Activated naive CD8-positive, alpha-beta T cell treated with anti-CD3 and anti-CD28 coated beads, Interleukin-2, amount 50 U/mL, for 24 hours (primary cell): ENCODE data around the gene CCDC88C.

Source experiments
- ATAC-seq: fragments of 150-1000 bp; cut with Tn5 transposase; one replicate; pipeline ENCODE4 v1.10.0; 2021
- DNase-seq: peaks from one replicate; pipeline ENCODE4 v3.0.0; 2021
- H3K27ac Mint-ChIP-seq: one replicate; pipeline ENCODE4 v1.8.0; 2021; ENCODE audit warnings: mild to moderate bottlenecking, mixed read lengths
- H3K27me3 Mint-ChIP-seq: one replicate; pipeline ENCODE4 v1.8.0; 2021; ENCODE audit warnings: mixed read lengths
- H3K36me3 Mint-ChIP-seq: one replicate; pipeline ENCODE4 v1.8.0; 2021; ENCODE audit warnings: low read depth, mixed read lengths
- H3K4me1 Mint-ChIP-seq: one replicate; pipeline ENCODE4 v1.8.0; 2021; ENCODE audit warnings: mixed read lengths
- H3K4me3 Mint-ChIP-seq: one replicate; pipeline ENCODE4 v1.8.0; 2021; ENCODE audit warnings: mild to moderate bottlenecking, moderate library complexity, mixed read lengths
- H3K9me3 Mint-ChIP-seq: one replicate; pipeline ENCODE4 v1.8.0; 2021; ENCODE audit warnings: mixed read lengths

CCDC88C gene

GRCh38 chr14:91371990-91372375 is 45.6 kb downstream of the CCDC88C start:
- H3K27me3 Mint-ChIP-seq = no peaks in the 10 kb centered on the region
- H3K9me3 Mint-ChIP-seq = no peaks in the 10 kb centered on the region
- no peak for ATAC-seq
- peaks cover 99% of the 10 kb centered on the region for H3K4me1 Mint-ChIP-seq
- peaks cover 3% of the 10 kb centered on the region for H3K36me3 Mint-ChIP-seq
- H3K27ac Mint-ChIP-seq = peak overlapping the region; percentile 74
- peak overlapping the region; percentile 29 for H3K4me3 Mint-ChIP-seq
- DNase-seq = no peak

GRCh38 chr14:91371011-91371989 is 46.3 kb downstream of the CCDC88C start:
- Mint-ChIP-seq H3K4me3 (peak overlapping the region; percentile 52), H3K27ac (peak overlapping the region; percentile 87), H3K4me1 (peaks cover 99% of the 10 kb centered on the region), H3K27me3 (no peaks in the 10 kb centered on the region), H3K9me3 (no peaks in the 10 kb centered on the region), H3K36me3 (peaks cover 3% of the 10 kb centered on the region)
- DNase-seq (no peak), ATAC-seq (no peak)

GRCh38 chr14:91369628-91370445 is 47.8 kb downstream of the CCDC88C start:
- peak overlapping the region; percentile 42 for H3K4me3 Mint-ChIP-seq
- DNase-seq (peak; percentile 60), ATAC-seq (peak; percentile 15)
- peaks cover 3% of the 10 kb centered on the region for H3K36me3 Mint-ChIP-seq
- H3K9me3 Mint-ChIP-seq = no peaks in the 10 kb centered on the region
- peak overlapping the region; percentile 87 for H3K27ac Mint-ChIP-seq
- H3K4me1 Mint-ChIP-seq = peaks cover 97% of the 10 kb centered on the region
- H3K27me3 Mint-ChIP-seq = no peaks in the 10 kb centered on the region

- H3K27me3 Mint-ChIP-seq = no peaks in the 10 kb centered on the region
- H3K4me3 Mint-ChIP-seq = no peak overlapping the region
- no peaks in the 10 kb centered on the region for H3K9me3 Mint-ChIP-seq
- H3K36me3 Mint-ChIP-seq = no peaks in the 10 kb centered on the region
- H3K4me1 Mint-ChIP-seq = peaks cover 97% of the 10 kb centered on the region
- DNase-seq = no peak
- no peak for ATAC-seq
- H3K27ac Mint-ChIP-seq = peak overlapping the region; percentile 40
Observed at GRCh38 chr14:91368776-91369416, 48.7 kb downstream of the CCDC88C start.

- Mint-ChIP-seq H3K27ac (peak overlapping the region; percentile 83), H3K27me3 (no peaks in the 10 kb centered on the region), H3K9me3 (no peaks in the 10 kb centered on the region), H3K4me3 (peak overlapping the region; percentile 71), H3K36me3 (no peaks in the 10 kb centered on the region), H3K4me1 (peaks cover 95% of the 10 kb centered on the region)
- peak; percentile 67 for DNase-seq
- ATAC-seq = peak; percentile 45
Observed at GRCh38 chr14:91367173-91368171, 50.1 kb downstream of the CCDC88C start.

- DNase-seq (peak; percentile 5), ATAC-seq (no peak)
- Mint-ChIP-seq H3K4me1 (peaks cover 95% of the 10 kb centered on the region), H3K9me3 (no peaks in the 10 kb centered on the region), H3K27ac (peak overlapping the region; percentile 83), H3K36me3 (no peaks in the 10 kb centered on the region), H3K27me3 (no peaks in the 10 kb centered on the region), H3K4me3 (peak overlapping the region; percentile 71)
Observed at GRCh38 chr14:91366749-91367148, 50.9 kb downstream of the CCDC88C start.

- Mint-ChIP-seq H3K27ac (peak overlapping the region; percentile 52), H3K4me3 (no peak overlapping the region), H3K27me3 (no peaks in the 10 kb centered on the region), H3K4me1 (peaks cover 92% of the 10 kb centered on the region), H3K36me3 (no peaks in the 10 kb centered on the region), H3K9me3 (no peaks in the 10 kb centered on the region)
- ATAC-seq = no peak
- DNase-seq = peak; percentile 2
Observed at GRCh38 chr14:91365552-91365951, 52.1 kb downstream of the CCDC88C start.

GRCh38 chr14:91364524-91365270 is 52.9 kb downstream of the CCDC88C start:
- Mint-ChIP-seq H3K36me3 (no peaks in the 10 kb centered on the region), H3K4me3 (no peak overlapping the region), H3K27ac (peak overlapping the region; percentile 45), H3K9me3 (no peaks in the 10 kb centered on the region), H3K4me1 (peaks cover 89% of the 10 kb centered on the region), H3K27me3 (no peaks in the 10 kb centered on the region)
- DNase-seq (peak; percentile 4), ATAC-seq (no peak)

GRCh38 chr14:91363776-91364523 is 53.7 kb downstream of the CCDC88C start:
- no peak overlapping the region for H3K4me3 Mint-ChIP-seq
- peaks cover 4% of the 10 kb centered on the region for H3K36me3 Mint-ChIP-seq
- no peaks in the 10 kb centered on the region for H3K9me3 Mint-ChIP-seq
- H3K4me1 Mint-ChIP-seq = peaks cover 90% of the 10 kb centered on the region
- peak overlapping the region; percentile 53 for H3K27ac Mint-ChIP-seq
- ATAC-seq (no peak), DNase-seq (peak; percentile 18)
- H3K27me3 Mint-ChIP-seq = no peaks in the 10 kb centered on the region

- DNase-seq (no peak), ATAC-seq (no peak)
- Mint-ChIP-seq H3K4me1 (peaks cover 89% of the 10 kb centered on the region), H3K27ac (no peak overlapping the region), H3K36me3 (peaks cover 12% of the 10 kb centered on the region), H3K27me3 (no peaks in the 10 kb centered on the region), H3K4me3 (no peak overlapping the region), H3K9me3 (no peaks in the 10 kb centered on the region)
Observed at GRCh38 chr14:91361233-91361811, 56.3 kb downstream of the CCDC88C start.

- no peak overlapping the region for H3K4me3 Mint-ChIP-seq
- H3K9me3 Mint-ChIP-seq = no peaks in the 10 kb centered on the region
- DNase-seq = no peak
- H3K27ac Mint-ChIP-seq = no peak overlapping the region
- ATAC-seq = no peak
- no peaks in the 10 kb centered on the region for H3K27me3 Mint-ChIP-seq
- peaks cover 12% of the 10 kb centered on the region for H3K36me3 Mint-ChIP-seq
- peaks cover 90% of the 10 kb centered on the region for H3K4me1 Mint-ChIP-seq
Observed at GRCh38 chr14:91360490-91361232, 57.0 kb downstream of the CCDC88C start.
